ENCODE measurements around the gene FCF1. TPM values are rescaled to one million over a fixed set of nuclear protein-coding genes. Genes with fewer than 3 reads are reported as not detected.

The FCF1 gene
- polyA plus RNA-seq, 1 of the 3 experiments (the other 2 are of a cell fraction), result 42.6 TPM

GRCh38 chr14:74682169-74682952 lies 30.6 kb upstream of the FCF1 start:
- Histone ChIP-seq H2AFZ (ENCODE audit: low read depth) (no peak overlapping the region), H3F3A (replicated peaks; ENCODE audit: insufficient read depth) (peaks cover 17% of the 10 kb centered on the region), H3K4me2 (no peak overlapping the region), H3K79me2 (ENCODE audit: insufficient read depth) (peaks cover 36% of the 10 kb centered on the region; the same call in 1 of the 2 replicates), H3K4me1 (ENCODE audit: control insufficient read depth in 1 of 2, insufficient read depth in 2 of 2, low read depth in 1 of 2, low read length in 1 of 2) (no peaks in the 10 kb centered on the region), H3K27me3 (ENCODE audit: insufficient read depth) (no peaks in the 10 kb centered on the region), H3K9me3 (no peaks in the 10 kb centered on the region), H3K4me3 (ENCODE audit: low read depth in 2 of 2, low read length in 1 of 2) (no peak overlapping the region), H3K36me3 (replicated peaks in 1 of 2; ENCODE audit: control insufficient read depth in 1 of 2, insufficient read depth in 2 of 2, low read length in 1 of 2) (peaks cover 52 to 82% of the 10 kb centered on the region in 2 experiments), H4K20me1 (ENCODE audit: insufficient read depth) (no peaks in the 10 kb centered on the region), H3K27ac (ENCODE audit: low read depth in 2 of 2, low read length in 1 of 2) (no peak overlapping the region; a peak in 1 of 4 replicates), H3K9ac (no peak overlapping the region), H3K9me2 (no peaks in the 10 kb centered on the region)
- WGBS (ENCODE audit: low lambda C conversion rate), result 94% methylated on average over 10 of the region's 10 CpGs
- DNase-seq, result no peak
- TF ChIP-seq MEF2A (IDR thresholded peaks at IDR 0.05; ENCODE audit: borderline replicate concordance, low read depth) (no peak), GATA2 (CRISPR knock-in tag; IDR thresholded peaks at IDR 0.05) (no peak), RXRA (IDR thresholded peaks at IDR 0.05; ENCODE audit: borderline replicate concordance, low read depth) (no peak), JUND (IDR thresholded peaks at IDR 0.05) (no peak), FOXJ3 (CRISPR knock-in tag; IDR thresholded peaks at IDR 0.05) (no peak)
- ChIA-PET CTCF (no interaction called here), POLR2A (no interaction called here)

GRCh38 chr14:74683406-74683805 lies 29.5 kb upstream of the FCF1 start:
- POLR2A ChIA-PET, result no interaction called here
- peaks cover 17% of the 10 kb centered on the region for H3F3A ChIP-seq (replicated peaks; ENCODE audit: insufficient read depth)
- H3K27ac ChIP-seq (ENCODE audit: low read depth in 2 of 2, low read length in 1 of 2), result no peak overlapping the region
- peaks cover 35% of the 10 kb centered on the region; the same call in 1 of the 2 replicates for H3K79me2 ChIP-seq (ENCODE audit: insufficient read depth)
- no peaks in the 10 kb centered on the region for H4K20me1 ChIP-seq (ENCODE audit: insufficient read depth)
- no peak for DNase-seq
- TF ChIP-seq MAX (IDR thresholded peaks at IDR 0.05; ENCODE audit: low read depth) (no peak), TAF1 (IDR thresholded peaks at IDR 0.05; ENCODE audit: borderline replicate concordance, low read depth, low read length) (no peak), NRF1 (IDR thresholded peaks at IDR 0.05; ENCODE audit: low read depth, low read length) (no peak), RAD21 (IDR thresholded peaks at IDR 0.05; ENCODE audit: low read length) (no peak), JUND (IDR thresholded peaks at IDR 0.05) (no peak), EZH2phosphoT487 (IDR thresholded peaks at IDR 0.05; ENCODE audit: borderline replicate concordance, low read depth) (no peak), MEF2A (IDR thresholded peaks at IDR 0.05; ENCODE audit: borderline replicate concordance, low read depth) (no peak), RCOR1 (IDR thresholded peaks at IDR 0.05; ENCODE audit: low read length) (no peak), GABPA (IDR thresholded peaks at IDR 0.05; ENCODE audit: low read depth) (no peak), TCF12 (IDR thresholded peaks at IDR 0.05) (no peak), CHD2 (IDR thresholded peaks at IDR 0.05; ENCODE audit: low read length, partially characterized antibody) (no peak), ELF1 (IDR thresholded peaks at IDR 0.05) (no peak), FOXJ3 (CRISPR knock-in tag; IDR thresholded peaks at IDR 0.05) (no peak), FOSL2 (IDR thresholded peaks at IDR 0.05; ENCODE audit: borderline replicate concordance, low read depth) (no peak), USF1 (IDR thresholded peaks at IDR 0.05; ENCODE audit: borderline replicate concordance, low read depth) (no peak), TEAD4 (IDR thresholded peaks at IDR 0.05; ENCODE audit: borderline replicate concordance, insufficient read depth) (no peak), RFX5 (IDR thresholded peaks at IDR 0.05; ENCODE audit: low read length) (no peak), IRF3 (IDR thresholded peaks at IDR 0.05; ENCODE audit: low read depth, low read length) (no peak), SIN3A (IDR thresholded peaks at IDR 0.05; ENCODE audit: borderline replicate concordance, low read depth, low read length) (no peak), PBX3 (IDR thresholded peaks at IDR 0.05) (no peak)
- no peak overlapping the region for H3K4me3 ChIP-seq (ENCODE audit: low read depth in 2 of 2, low read length in 1 of 2)
- no peaks in the 10 kb centered on the region for H3K9me3 ChIP-seq
- peaks cover 55 to 84% of the 10 kb centered on the region in 2 experiments for H3K36me3 ChIP-seq (replicated peaks in 1 of 2; ENCODE audit: control insufficient read depth in 1 of 2, insufficient read depth in 2 of 2, low read length in 1 of 2)
- no peak overlapping the region for H3K4me2 ChIP-seq
- H2AFZ ChIP-seq (ENCODE audit: low read depth), result no peak overlapping the region
- CTCF ChIA-PET, result interaction anchor here (1.8 kb wide), 1 partner anchor 71 kb away, joined by 4 read pairs; the partner anchor contains the start of gene LTBP2
- H3K27me3 ChIP-seq (ENCODE audit: insufficient read depth), result no peaks in the 10 kb centered on the region
- WGBS (ENCODE audit: low lambda C conversion rate), result 90% methylated on average over 3 of the region's 3 CpGs
- no peaks in the 10 kb centered on the region for H3K9me2 ChIP-seq
- no peak overlapping the region for H3K9ac ChIP-seq
- no peaks in the 10 kb centered on the region for H3K4me1 ChIP-seq (ENCODE audit: control insufficient read depth in 1 of 2, insufficient read depth in 2 of 2, low read depth in 1 of 2, low read length in 1 of 2)

Data from SK-N-SH (cell line).